Left lobe of liver (tissue), 2 donors: Measurements from ENCODE around the gene SNTB2. TPM values are rescaled to one million over a fixed set of nuclear protein-coding genes. Genes with fewer than 3 reads are reported as not detected.
A peak's percentile ranks its signal among the peaks of the same experiment; 100 is the strongest.
"Not testable (repeated sequence)": the region's sequence is repeated elsewhere in the genome, so short reads cannot be mapped to it uniquely, and the experiment has no call there.

Experiments used
- ATAC-seq: fragments of 200-7000 bp; cut with Tn5 transposase; one replicate; pipeline ENCODE4 v1.9.1; 2020; ENCODE audit warnings: mild to moderate bottlenecking, moderate library complexity
- DNase-seq: peaks from one replicate; pipeline ENCODE4 v3.0.0-alpha.2; 2020; ENCODE audit warnings: low spot score
- total RNA-seq: library from RNA; stranded (reverse); gene quantifications from one replicate; pipeline ENCODE4 v1.2.1, GENCODE V29; 2021
- donor health status: DM: no; HTN: no; CAD: no; lungs with moderate emphysema.
- donor health status: DM: no; HTN: yes; CAD: no.

SNTB2 gene
- total RNA-seq, result 11.6 TPM

DNA sequence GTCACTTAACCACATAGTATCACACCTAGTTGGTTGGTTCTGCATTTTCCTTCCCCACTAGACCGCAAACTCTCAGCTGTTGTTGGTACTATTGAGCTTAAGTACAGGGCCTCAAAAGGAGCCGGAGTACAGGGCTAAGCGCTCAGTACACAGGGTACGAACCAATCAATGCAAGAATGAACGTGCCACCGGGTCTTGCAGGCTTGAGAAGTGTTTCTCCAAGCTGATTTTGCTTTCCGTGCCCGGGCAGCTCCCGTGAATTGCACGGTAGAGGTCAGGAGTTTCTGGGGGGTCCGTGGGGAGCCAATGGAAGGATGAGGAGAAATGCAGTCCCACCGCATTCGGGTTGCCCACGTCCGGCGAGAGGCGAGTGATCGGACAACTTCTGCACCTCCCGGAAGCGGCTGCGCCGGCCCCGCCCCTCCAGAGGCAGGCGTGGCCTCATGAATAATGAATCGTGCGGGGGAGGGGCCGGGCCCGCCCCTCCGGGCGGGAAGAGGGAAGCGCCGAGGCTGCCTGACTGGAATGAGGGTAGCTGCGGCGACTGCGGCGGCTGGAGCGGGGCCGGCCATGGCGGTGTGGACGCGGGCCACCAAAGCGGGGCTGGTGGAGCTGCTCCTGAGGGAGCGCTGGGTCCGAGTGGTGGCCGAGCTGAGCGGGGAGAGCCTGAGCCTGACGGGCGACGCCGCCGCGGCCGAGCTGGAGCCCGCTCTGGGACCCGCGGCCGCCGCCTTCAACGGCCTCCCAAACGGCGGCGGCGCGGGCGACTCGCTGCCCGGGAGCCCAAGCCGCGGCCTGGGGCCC is at the start of gene SNTB2:
SNTB2 (plus strand) TSS at position 523 of the 804 bp plus-strand sequence; CDS start at position 526, 3 bp downstream.
- peak; percentile 95 for DNase-seq
- peak; percentile 95 for ATAC-seq

DNA sequence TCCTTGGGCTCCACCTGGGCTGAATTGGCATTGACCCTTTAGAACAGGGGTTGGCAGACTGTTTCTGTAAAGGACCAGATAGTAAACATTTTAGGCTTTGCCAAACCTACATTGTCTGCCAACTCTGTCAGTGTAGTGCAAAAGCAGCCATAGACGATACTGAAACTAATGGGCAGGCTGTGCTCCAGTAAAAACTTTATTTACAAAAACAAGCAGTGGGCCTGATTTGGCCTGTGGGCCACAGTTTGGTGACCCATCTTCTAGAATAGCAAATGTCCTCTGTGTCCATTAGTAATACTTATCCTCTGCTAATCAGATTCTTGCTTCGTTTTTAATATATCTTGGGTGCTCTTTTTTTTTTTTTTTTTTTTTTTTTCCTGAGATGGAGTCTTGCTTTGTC is 48.4 kb upstream of the SNTB2 start:
- ATAC-seq (no peak), DNase-seq (no peak)

DNA sequence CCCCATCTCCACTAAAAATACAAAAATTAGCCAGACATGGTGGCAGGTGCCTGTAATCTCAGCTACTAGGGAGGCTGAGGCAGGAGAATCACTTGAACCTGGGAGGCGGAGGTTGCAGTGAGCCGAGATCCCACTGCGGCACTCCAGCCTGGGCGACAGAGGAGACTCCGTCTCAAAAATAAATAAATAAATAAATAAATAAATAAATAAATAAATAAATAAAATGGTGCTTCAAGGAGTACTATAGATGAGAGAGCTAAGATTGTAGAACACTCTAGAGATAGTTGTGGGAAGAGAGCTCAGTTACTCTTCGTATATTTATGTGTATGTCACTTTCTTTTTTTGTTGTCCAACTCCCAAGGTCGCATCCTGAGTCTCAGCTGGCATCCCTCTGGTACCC is 47.5 kb upstream of the SNTB2 start:
- not testable (repeated sequence) for ATAC-seq, DNase-seq

DNA sequence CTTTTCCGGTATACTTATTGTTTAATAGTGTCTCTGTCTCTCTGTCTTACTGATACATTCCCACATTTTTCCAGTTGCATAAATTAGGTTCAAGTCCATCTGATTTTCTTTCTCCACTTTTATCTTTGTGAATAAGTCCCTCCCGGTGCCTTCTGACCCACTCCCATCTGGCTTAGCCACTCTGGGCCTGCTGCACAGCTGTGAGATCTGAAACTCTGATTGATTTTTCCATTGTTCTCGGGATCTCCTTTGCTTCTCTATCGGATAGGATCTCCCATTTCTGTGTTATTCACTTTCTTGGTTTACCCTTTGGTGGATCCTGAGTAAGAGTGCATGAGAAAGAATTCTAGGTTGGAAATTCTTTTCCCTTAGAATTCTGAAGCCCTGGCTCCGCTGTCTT is 46.0 kb upstream of the SNTB2 start:
- no peak for ATAC-seq

DNA sequence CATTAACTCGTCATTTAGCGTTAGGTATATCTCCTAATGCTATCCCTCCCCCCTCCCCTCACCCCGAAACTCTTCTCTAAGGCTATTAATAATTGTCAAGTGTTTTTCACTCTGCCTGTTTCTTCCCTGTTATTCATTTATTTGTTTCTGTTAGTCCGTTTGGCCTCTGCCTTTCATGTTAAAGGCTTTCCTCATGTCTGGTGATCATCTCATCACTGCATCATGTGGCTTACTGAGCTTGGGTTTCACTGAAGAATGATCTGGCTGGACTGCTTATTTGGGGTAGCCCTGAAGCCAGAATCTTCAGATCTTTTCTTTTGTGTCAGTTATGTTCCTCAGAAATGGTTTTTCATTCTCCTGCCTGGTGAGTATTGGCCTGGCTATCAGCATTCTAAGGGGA is 45.0 kb upstream of the SNTB2 start:
- DNase-seq (no peak), ATAC-seq (no peak)

More for the DNA sequence above, 46.0 kb upstream of the SNTB2 start:
- no peak for DNase-seq

DNA sequence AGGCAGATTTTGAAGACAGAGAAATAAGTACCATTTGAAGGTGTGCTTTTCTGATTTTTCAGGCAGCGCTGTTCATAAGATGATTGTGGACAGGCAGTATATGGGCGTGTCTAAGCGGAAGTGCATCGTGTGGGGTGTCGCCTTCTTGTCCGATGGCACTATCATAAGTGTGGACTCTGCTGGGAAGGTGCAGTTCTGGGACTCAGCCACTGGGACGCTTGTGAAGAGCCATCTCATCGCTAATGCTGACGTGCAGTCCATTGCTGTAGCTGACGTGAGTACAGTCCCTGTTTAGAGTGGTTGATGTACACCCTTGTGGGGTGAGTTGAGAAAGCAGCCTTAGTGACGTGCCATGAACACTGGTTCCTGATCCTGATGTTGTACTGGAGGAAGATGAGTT is 43.8 kb upstream of the SNTB2 start:
- no peak for ATAC-seq

DNA sequence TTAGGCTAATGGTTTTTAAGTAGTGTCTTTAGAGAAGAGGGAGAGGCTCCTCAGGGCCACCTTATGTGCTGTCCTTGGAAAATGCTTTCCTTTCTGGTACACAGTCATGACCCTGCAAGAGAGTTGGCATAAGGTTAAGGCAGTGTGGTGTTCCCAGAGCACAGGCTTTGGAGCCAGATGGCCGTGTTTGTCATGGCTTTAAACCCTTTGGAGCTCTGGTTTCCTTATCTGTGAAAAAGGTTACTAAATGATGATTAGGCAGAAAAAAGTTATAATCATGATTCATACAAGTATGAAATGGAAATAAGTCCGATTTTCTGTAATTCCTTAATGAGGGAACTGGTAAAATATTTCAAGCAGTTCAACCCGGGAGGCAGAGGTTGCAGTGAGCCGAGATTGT is 41.3 kb upstream of the SNTB2 start:
- ATAC-seq (peak; percentile 40), DNase-seq (no peak)

More for the DNA sequence above, 43.8 kb upstream of the SNTB2 start:
- no peak for DNase-seq

DNA sequence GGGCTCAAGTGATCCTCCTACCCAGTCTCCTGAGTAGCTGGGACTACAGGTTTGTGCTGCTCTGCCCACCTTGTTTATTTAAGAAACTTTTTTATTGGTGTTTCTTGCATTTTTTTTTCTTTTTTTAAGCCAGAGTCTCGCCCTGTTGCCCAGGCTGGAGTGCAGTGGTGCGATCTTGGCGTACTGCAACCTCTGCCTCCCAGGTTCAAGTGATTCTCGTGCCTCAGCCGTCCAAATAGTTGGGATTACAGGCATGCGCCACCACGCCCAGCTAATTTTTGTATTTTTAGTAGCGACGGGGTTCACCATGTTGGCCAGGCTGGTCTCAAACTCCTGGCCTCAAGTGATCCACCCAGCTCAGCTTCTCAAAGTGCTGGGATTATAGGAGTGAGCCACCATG is 37.3 kb upstream of the SNTB2 start:
- DNase-seq, ATAC-seq: not testable (repeated sequence)

DNA sequence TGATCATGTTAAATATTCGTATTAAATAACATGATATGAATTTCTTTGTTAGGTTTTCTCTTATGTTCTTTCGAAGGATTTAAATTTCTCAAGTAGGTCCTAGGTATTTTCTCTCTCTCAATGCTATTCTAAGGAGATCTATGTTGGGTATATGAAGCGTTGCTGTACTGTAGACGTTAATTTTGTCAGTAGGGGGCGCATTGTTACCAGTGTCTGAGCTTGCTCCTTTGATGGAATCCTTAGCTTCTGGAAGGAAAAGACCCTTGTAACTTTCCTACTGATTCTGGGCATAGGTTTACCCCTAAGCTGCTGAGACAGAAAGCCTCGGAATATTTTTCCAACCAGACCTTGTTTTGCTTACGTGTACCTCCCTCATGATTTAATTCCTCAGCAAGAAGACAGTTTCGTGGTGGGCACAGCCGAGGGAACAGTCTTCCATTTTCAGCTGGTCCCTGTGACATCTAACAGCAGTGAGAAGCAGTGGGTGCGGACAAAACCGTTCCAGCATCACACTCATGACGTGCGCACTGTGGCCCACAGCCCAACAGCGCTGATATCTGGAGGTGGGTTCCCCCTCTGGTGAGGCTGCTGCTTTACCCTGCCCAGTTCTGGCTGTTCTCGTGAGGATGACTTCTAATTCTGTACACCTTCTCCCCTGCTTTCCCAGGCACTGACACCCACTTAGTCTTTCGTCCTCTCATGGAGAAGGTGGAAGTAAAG is 36.7 kb upstream of the SNTB2 start:
- ATAC-seq (peak; percentile 91), DNase-seq (peak; percentile 51)

DNA sequence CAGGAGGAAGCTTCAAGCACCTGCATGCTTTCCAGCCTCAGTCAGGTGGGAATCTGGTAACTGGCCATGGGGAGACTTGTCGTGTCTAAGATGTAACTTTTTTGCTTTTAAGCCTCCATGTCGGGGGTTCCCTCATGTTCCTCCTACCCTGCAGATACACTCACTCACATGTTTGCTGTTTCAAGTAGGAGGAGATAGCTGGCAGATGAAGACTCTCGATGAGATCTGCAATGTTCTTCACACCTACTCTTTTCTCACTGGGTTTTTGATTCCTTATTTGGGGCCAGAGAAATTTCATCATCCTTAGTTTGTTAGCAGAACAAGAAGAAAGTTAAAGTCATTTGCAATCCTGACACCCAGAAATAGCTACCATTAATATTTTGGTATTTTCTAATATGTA is 29.8 kb upstream of the SNTB2 start:
- no peak for ATAC-seq
- no peak for DNase-seq

DNA sequence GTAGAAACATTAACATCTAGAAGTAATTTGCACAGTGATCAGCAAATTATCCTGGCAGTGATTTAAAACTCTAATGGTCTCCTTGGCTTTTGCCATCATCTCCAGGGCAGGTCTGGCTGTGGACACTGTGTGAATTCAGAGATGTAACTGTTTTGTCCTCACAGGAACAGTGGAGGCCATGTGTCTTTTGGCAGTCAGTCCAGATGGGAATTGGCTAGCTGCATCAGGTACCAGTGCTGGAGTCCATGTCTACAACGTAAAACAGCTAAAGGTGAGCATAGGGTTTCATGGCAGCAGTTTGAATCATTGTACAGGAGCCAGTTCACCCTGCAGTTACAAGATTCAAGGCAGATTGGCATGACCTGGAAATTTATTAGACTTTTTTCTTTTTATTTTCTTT is 26.8 kb upstream of the SNTB2 start:
- ATAC-seq, result peak; percentile 46
- DNase-seq, result no peak

DNA sequence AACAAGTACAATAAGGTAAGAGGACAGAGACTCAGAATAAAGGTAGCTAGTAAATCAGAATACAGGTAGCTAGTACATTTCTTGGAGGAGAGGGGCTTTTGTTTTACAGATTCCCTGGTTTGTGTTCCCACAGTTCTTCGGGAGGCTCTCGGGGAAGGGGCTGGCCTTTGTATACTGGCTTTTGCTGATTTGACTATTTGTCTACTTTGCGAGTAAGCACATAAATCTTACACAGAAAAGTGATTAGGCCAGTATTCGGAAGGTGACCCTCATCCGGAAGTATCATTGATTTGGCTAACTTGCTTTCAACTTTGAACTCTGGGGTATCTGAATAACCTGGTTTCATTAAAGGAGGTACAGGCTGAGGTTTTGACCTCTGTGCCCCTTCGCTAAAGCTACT is 21.4 kb upstream of the SNTB2 start:
- DNase-seq (no peak), ATAC-seq (no peak)

DNA sequence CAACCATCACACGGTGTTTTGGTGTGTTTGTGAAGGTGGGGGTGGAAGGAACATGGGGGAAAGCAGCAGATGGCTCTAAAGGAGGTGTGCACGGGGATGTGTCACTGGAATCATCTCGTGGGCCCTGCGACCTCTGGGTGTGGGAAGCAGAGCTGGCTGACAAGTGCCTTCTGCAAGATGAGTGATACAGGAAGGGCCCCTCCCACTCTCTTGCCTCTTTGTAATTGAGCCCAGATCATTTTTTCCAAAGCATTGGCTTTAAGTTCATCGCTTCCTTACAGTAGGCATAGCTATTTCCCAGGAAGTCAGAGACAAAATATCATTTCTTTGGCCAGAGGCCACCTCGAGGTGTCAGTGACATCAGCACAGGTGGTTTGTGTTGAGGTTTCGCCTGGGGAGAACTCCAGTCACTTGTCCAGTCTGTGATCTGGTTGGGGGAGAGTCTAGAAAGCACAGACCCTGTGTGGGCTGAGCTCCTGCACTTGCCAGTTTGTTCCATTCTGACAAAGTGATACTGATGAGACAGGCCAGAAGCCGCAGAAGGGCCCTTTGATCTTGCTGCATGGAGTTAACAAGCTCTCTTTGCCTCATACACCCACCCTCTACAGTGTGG is 20.6 kb upstream of the SNTB2 start:
- ATAC-seq (no peak), DNase-seq (no peak)

DNA sequence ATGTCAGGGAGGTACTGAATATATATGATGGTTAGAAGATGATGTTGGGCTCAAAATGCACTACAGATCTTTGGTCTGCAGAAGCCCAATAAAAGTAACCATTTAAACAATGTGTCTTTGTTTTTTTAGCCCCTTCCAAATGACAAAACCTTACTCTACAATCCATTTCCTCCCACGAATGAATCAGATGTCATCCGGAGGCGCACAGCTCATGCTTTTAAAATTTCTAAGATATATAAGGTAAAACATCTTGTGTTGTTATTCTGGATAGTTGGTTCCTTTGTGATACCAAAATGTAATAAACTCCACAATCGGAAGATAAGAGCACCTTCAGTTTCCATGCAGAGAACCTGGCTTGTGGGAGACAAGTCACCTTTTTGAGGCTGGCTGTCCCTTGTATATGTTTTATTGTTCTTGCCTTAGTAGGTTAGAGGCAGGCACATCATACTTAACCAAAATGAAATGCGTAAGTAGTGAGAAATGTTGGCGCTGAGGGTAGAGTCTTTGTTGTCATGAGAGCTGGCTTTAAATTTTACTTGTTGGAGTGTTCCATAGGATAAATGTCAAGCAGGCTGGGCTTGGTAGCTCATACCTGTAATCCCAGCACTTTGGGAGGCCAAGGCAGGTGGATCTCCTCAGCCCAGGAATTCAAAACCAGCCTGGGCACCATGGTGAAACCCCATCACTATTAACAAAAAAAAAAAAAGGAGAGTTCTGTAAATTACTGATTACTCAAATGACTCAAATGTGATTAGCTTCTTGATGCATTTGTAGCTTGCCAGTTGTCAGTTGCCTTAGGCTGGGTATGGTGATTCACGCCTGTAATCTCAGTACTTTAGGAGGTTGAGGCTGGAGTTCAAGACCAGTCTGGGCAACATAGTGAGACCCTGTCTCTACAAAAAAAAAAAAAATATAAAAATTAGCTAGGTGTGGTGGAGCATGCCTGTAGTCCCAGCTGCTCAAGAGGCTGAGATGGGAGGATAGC is 19.7 kb upstream of the SNTB2 start:
- DNase-seq, result no peak
- ATAC-seq, result no peak

DNA sequence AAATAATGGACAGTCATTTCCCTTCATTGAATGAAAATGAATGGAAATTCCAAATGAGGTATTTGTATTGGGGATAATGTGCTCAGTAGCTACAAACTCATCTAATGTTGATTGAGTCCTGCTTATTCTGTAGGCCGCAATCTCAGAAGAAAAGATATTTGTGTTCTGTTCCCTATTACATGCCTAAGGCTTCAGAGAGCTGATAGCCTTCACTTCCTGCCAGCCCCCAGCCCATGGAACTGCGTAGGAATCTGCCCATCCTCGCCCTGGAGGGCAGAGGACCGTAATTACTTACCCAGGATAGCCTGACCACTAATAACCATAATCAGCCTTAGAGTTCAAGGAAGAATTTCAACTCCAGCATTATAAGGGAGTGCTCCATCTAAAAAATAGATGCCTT is 17.9 kb upstream of the SNTB2 start:
- DNase-seq (no peak), ATAC-seq (no peak)

DNA sequence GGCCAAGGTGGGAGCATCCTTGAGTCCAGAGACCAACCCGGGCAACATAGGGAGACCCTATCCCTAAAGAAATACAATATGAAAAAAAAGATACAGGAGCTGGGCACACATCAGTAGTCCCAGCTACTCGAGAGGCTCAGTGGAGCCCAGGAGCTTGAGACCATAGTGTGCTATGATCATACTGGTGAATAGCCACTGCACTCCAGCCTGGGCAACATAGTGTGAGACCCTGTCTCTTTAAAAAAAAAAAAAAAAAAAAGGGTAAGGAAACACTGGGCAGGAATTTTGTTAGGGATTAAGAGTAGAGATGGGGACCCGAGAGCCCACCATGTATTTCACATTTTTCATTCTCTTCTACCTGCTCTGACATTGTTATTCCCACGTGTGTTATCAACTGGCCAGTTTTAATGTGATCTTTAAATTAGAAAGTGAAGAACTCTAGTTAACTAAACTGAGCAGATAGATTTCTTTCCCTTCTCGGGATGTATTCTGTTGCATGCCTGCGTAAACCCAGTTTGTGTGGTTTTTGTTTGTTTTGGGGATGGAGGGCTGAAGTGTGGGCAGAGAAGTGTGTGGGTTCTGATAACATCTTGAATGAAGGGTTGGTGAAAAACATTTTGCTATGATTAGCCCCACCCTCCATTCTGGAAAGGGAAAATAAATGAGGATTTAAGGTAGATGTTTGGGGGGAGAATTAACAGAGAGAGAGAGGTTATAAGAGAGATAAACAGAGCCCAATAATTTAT is 17.2 kb upstream of the SNTB2 start:
- DNase-seq (no peak), ATAC-seq (no peak)

DNA sequence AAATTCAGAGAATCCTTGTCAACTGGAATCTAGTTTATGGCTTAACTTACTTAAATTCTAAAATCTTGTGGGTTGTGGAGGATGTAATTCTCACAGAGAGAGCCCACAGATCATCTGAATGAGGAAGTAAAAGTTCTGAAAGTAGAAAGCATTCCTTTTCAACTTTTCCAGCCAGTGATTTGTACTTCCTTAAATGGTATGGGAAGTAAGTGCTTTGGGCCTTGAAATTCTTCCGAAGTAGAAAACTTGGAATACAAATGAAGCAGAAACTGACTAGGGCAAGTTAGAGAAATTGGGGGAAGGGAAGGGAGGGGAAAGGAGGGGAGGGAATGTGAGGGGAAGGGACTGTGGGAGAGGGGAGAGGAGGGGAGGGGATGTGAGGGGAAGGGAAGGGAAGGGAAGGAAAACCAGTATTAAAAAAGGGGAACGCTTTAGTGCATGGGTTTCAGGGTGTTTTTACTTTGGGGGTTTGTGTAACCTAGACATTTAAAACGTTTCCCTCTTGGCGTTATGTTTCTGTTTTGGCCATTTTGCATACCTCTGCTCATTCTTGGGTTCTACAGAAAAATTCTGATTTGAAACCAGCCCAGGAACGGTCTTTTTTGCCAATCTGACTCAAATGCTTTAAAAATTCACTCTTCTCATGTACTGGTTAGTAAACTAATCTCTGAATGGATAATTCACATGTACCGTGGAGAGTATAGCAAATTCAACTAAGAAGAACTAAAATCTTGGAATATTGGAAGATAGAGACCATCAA is 15.5 kb upstream of the SNTB2 start:
- DNase-seq, result no peak
- no peak for ATAC-seq

DNA sequence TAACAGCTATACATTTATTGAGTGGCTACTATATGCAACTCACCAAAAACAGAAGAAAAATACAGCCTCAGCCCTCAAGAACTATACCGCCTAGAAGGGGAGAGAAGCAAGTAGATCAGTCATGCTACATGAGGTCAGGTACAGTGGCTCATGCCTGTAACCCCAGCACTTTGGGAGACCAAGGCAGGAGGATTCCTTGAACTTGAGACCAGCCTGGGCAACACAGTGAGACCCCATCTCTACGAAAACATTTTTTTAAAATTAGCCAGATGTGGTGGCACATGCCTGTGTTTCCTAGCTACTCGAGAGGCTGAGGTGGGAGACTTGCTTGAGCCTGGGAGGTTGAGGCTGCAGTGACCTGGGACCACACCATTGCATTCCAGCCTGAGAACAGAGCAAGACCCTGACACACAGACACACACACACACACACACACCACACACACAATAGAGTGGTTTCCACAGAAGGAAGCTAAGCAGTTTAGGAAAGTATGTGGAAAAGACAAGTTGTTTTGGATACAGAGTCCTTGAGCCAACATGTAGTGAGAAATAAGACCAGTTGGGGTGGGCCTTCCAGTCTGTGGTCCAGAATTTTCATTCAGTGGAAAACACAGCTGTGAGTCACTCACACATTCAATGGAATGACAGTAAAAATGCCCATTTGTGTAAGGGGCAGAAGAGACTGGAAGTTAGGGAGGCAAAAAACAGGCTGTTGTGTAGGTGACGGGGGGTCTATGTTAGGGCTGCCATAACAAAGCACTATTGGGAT is 10.7 kb upstream of the SNTB2 start:
- no peak for ATAC-seq
- DNase-seq, result peak; percentile 21
